ENCODE data around the gene DIP2B.

DIP2B gene

GRCh38 chr12:50611021-50611744 is 106.4 kb downstream of the DIP2B start:
- no peak for DNase-seq (ENCODE audit: low read depth in 2 of 2)

- no peak for DNase-seq (ENCODE audit: low read depth in 2 of 2)
Measured at GRCh38 chr12:50612882-50613281, 108.1 kb downstream of the DIP2B start.

- DNase-seq (ENCODE audit: low read depth in 2 of 2), result no peak
Measured at GRCh38 chr12:50613463-50613862, 108.7 kb downstream of the DIP2B start.

- no peak for DNase-seq (ENCODE audit: low read depth in 2 of 2)
Measured at GRCh38 chr12:50614167-50614759, 109.5 kb downstream of the DIP2B start.

GRCh38 chr12:50615145-50615906 is 110.5 kb downstream of the DIP2B start:
- no peak for DNase-seq (ENCODE audit: low read depth in 2 of 2)

GRCh38 chr12:50615907-50616296 is 111.1 kb downstream of the DIP2B start:
- DNase-seq (ENCODE audit: low read depth in 2 of 2), result no peak

GRCh38 chr12:50617657-50618056 is 112.9 kb downstream of the DIP2B start:
- no peak for DNase-seq (ENCODE audit: low read depth in 2 of 2)

GRCh38 chr12:50618864-50619609 is 114.3 kb downstream of the DIP2B start:
- no peak for DNase-seq (ENCODE audit: low read depth in 2 of 2)

GRCh38 chr12:50619610-50619958 is 114.8 kb downstream of the DIP2B start:
- DNase-seq (ENCODE audit: low read depth in 2 of 2), result no peak

- no peak for DNase-seq (ENCODE audit: low read depth in 2 of 2)
Measured at GRCh38 chr12:50620109-50620977, 115.6 kb downstream of the DIP2B start.

- no peak for DNase-seq (ENCODE audit: low read depth in 2 of 2)
Measured at GRCh38 chr12:50620978-50621360, 116.2 kb downstream of the DIP2B start.

GRCh38 chr12:50621399-50622300 is 116.9 kb downstream of the DIP2B start:
- no peak for DNase-seq (ENCODE audit: low read depth in 2 of 2)

GRCh38 chr12:50625029-50625925 is 120.5 kb downstream of the DIP2B start:
- no peak for DNase-seq (ENCODE audit: low read depth in 2 of 2)

GRCh38 chr12:50626026-50626425 is 121.2 kb downstream of the DIP2B start:
- DNase-seq (ENCODE audit: low read depth in 2 of 2), result no peak

- no peak for DNase-seq (ENCODE audit: low read depth in 2 of 2)
Measured at GRCh38 chr12:50627491-50627890, 122.7 kb downstream of the DIP2B start.

GRCh38 chr12:50628394-50628793 is 123.6 kb downstream of the DIP2B start:
- no peak for DNase-seq (ENCODE audit: low read depth in 2 of 2)

GRCh38 chr12:50633955-50634354 is 129.2 kb downstream of the DIP2B start:
- no peak for DNase-seq (ENCODE audit: low read depth in 2 of 2)

GRCh38 chr12:50634379-50634778 is 129.6 kb downstream of the DIP2B start:
- no peak for DNase-seq (ENCODE audit: low read depth in 2 of 2)

- no peak for DNase-seq (ENCODE audit: low read depth in 2 of 2)
Measured at GRCh38 chr12:50635364-50635763, 130.6 kb downstream of the DIP2B start.

All from stimulated activated CD8-positive, alpha-beta memory T cell treated with anti-CD3 and anti-CD28 coated beads, Interleukin-15, amount 100 ng/mL, for 4 hours (primary cell).